ENCODE data around the gene OR5B21. TPM values are rescaled to one million over a fixed set of nuclear protein-coding genes. Genes with fewer than 3 reads are reported as not detected.

The OR5B21 gene
- total and polyA plus RNA-seq, 2 experiments from 2014 or later, result not detected

GRCh38 chr11:58524232-58525036 lies 16.5 kb upstream of the OR5B21 start:
- H3K27me3 ChIP-seq (replicated peaks; ENCODE audit: insufficient read depth), result no peaks in the 10 kb centered on the region
- H3K36me3 ChIP-seq (ENCODE audit: low read depth), result peaks cover 47% of the 10 kb centered on the region
- H3F3A ChIP-seq (ENCODE audit: insufficient read depth), result peaks cover 35% of the 10 kb centered on the region
- no peak overlapping the region for H3K27ac ChIP-seq
- H3K79me2 ChIP-seq (ENCODE audit: insufficient read depth), result no peaks in the 10 kb centered on the region
- H2AFZ ChIP-seq, result no peak overlapping the region
- no peak overlapping the region for H3K9ac ChIP-seq
- H3K9me3 ChIP-seq (ENCODE audit: low read depth), result no peaks in the 10 kb centered on the region
- no peak overlapping the region for H3K4me2 ChIP-seq (ENCODE audit: unreplicated experiment)
- WGBS, 2 experiments (ENCODE audit: low coverage in 1 of 2, low lambda C conversion rate in 2 of 2, missing lambda C conversion rate in 2 of 2), result 39 to 42% methylated on average over 7 of the region's 7 CpGs
- in situ Hi-C loops (cut with MboI), result no loop called here
- peak; percentile 88 for DNase-seq
- no peaks in the 10 kb centered on the region for H4K20me1 ChIP-seq (ENCODE audit: insufficient read depth)
- H3K9me2 ChIP-seq (ENCODE audit: insufficient read depth), result no peaks in the 10 kb centered on the region
- no peak overlapping the region for H3K4me3 ChIP-seq
- H3K4me1 ChIP-seq (ENCODE audit: insufficient read depth), result peaks cover 7% of the 10 kb centered on the region; the same call in 1 of the 2 replicates
- TF ChIP-seq EZH2phosphoT487 (IDR thresholded peaks at IDR 0.05; ENCODE audit: insufficient read depth, low read depth) (no peak), EZH2 (IDR thresholded peaks at IDR 0.05; ENCODE audit: insufficient read depth, poor library complexity, severe bottlenecking) (no peak)

GRCh38 chr11:58513747-58514367 lies 6.0 kb upstream of the OR5B21 start:
- WGBS, 2 experiments (ENCODE audit: low coverage in 1 of 2, low lambda C conversion rate in 2 of 2, missing lambda C conversion rate in 2 of 2), result 38 to 40% methylated on average over 5 of the region's 5 CpGs
- DNase-seq, result peak; percentile 79
- H3K4me2 ChIP-seq (ENCODE audit: unreplicated experiment), result no peak overlapping the region
- peaks cover 23% of the 10 kb centered on the region for H3K4me1 ChIP-seq (ENCODE audit: insufficient read depth)
- no peaks in the 10 kb centered on the region for H3K79me2 ChIP-seq (ENCODE audit: insufficient read depth)
- no peaks in the 10 kb centered on the region for H3K36me3 ChIP-seq (ENCODE audit: low read depth)
- peaks cover 47% of the 10 kb centered on the region for H3F3A ChIP-seq (ENCODE audit: insufficient read depth)
- no peaks in the 10 kb centered on the region for H3K9me3 ChIP-seq (ENCODE audit: low read depth)
- H3K4me3 ChIP-seq, result no peak overlapping the region
- H3K9me2 ChIP-seq (ENCODE audit: insufficient read depth), result no peaks in the 10 kb centered on the region
- TF ChIP-seq EZH2 (IDR thresholded peaks at IDR 0.05; ENCODE audit: insufficient read depth, poor library complexity, severe bottlenecking) (no peak), EZH2phosphoT487 (IDR thresholded peaks at IDR 0.05; ENCODE audit: insufficient read depth, low read depth) (no peak)
- no peaks in the 10 kb centered on the region for H3K27me3 ChIP-seq (replicated peaks; ENCODE audit: insufficient read depth)
- no peak overlapping the region for H3K9ac ChIP-seq
- H2AFZ ChIP-seq, result peak overlapping the region; percentile 65
- H3K27ac ChIP-seq, result no peak overlapping the region
- H4K20me1 ChIP-seq (ENCODE audit: insufficient read depth), result no peaks in the 10 kb centered on the region
- in situ Hi-C loops (cut with MboI), result loop anchor here (10.0 kb wide), 2 partner anchors 689 to 769 kb away; partner anchors contain the start of gene SELENOH

GRCh38 chr11:58511636-58512035 lies 3.7 kb upstream of the OR5B21 start:
- Histone ChIP-seq H2AFZ (no peak overlapping the region), H3K9ac (no peak overlapping the region), H3K9me3 (ENCODE audit: low read depth) (no peaks in the 10 kb centered on the region), H3K4me2 (ENCODE audit: unreplicated experiment) (no peak overlapping the region), H3K79me2 (ENCODE audit: insufficient read depth) (no peaks in the 10 kb centered on the region), H3K4me1 (ENCODE audit: insufficient read depth) (peaks cover 24% of the 10 kb centered on the region), H3F3A (ENCODE audit: insufficient read depth) (peaks cover 29% of the 10 kb centered on the region), H3K4me3 (no peak overlapping the region), H4K20me1 (ENCODE audit: insufficient read depth) (no peaks in the 10 kb centered on the region), H3K27ac (no peak overlapping the region), H3K9me2 (ENCODE audit: insufficient read depth) (no peaks in the 10 kb centered on the region), H3K36me3 (ENCODE audit: low read depth) (no peaks in the 10 kb centered on the region), H3K27me3 (replicated peaks; ENCODE audit: insufficient read depth) (no peaks in the 10 kb centered on the region)
- WGBS, 2 experiments (ENCODE audit: low coverage in 1 of 2, low lambda C conversion rate in 2 of 2, missing lambda C conversion rate in 2 of 2), result 96 to 98% methylated on average over 3 of the region's 3 CpGs
- no peak for TF ChIP-seq EZH2phosphoT487 (IDR thresholded peaks at IDR 0.05; ENCODE audit: insufficient read depth, low read depth)
- TF ChIP-seq EZH2 (IDR thresholded peaks at IDR 0.05; ENCODE audit: insufficient read depth, poor library complexity, severe bottlenecking), result no peak
- in situ Hi-C loops (cut with MboI), result loop anchor here (10.0 kb wide), 2 partner anchors 687 to 767 kb away; partner anchors contain the start of gene SELENOH
- no peak for DNase-seq

- no peaks in the 10 kb centered on the region for H4K20me1 ChIP-seq (ENCODE audit: insufficient read depth)
- in situ Hi-C loops (cut with MboI), result loop anchor here (10.0 kb wide), 2 partner anchors 685 to 765 kb away; partner anchors contain the start of gene SELENOH
- H3K36me3 ChIP-seq (ENCODE audit: low read depth), result no peaks in the 10 kb centered on the region
- 86 to 96% methylated on average over 1 of the region's 1 CpG for WGBS, 2 experiments (ENCODE audit: low coverage in 1 of 2, low lambda C conversion rate in 2 of 2, missing lambda C conversion rate in 2 of 2)
- H3K4me3 ChIP-seq, result no peak overlapping the region
- no peak for DNase-seq
- H3K27me3 ChIP-seq (replicated peaks; ENCODE audit: insufficient read depth), result no peaks in the 10 kb centered on the region
- no peak overlapping the region; the same call in 1 of the 2 replicates for H2AFZ ChIP-seq
- H3K4me2 ChIP-seq (ENCODE audit: unreplicated experiment), result no peak overlapping the region
- H3F3A ChIP-seq (ENCODE audit: insufficient read depth), result peaks cover 14% of the 10 kb centered on the region; the same call in 1 of the 2 replicates
- no peak for TF ChIP-seq EZH2 (IDR thresholded peaks at IDR 0.05; ENCODE audit: insufficient read depth, poor library complexity, severe bottlenecking)
- no peak for TF ChIP-seq EZH2phosphoT487 (IDR thresholded peaks at IDR 0.05; ENCODE audit: insufficient read depth, low read depth)
- peaks cover 24% of the 10 kb centered on the region for H3K4me1 ChIP-seq (ENCODE audit: insufficient read depth)
- H3K9ac ChIP-seq, result no peak overlapping the region
- H3K79me2 ChIP-seq (ENCODE audit: insufficient read depth), result no peaks in the 10 kb centered on the region
- no peak overlapping the region for H3K27ac ChIP-seq
- H3K9me2 ChIP-seq (ENCODE audit: insufficient read depth), result no peaks in the 10 kb centered on the region
- H3K9me3 ChIP-seq (ENCODE audit: low read depth), result no peaks in the 10 kb centered on the region
These were observed 1.8 kb upstream of the OR5B21 start for GRCh38 chr11:58509748-58510147.

Measured in GM23248 (cell line).